ENCODE measurements around the gene APLF. TPM values are rescaled to one million over a fixed set of nuclear protein-coding genes. Genes with fewer than 3 reads are reported as not detected.

The APLF gene
- total RNA-seq, 1 donor from 2014 or later = 4.4 TPM

- Mint-ChIP-seq H3K27ac (ENCODE audit: unreplicated experiment) (no peak overlapping the region), H3K4me1 (ENCODE audit: low read depth, unreplicated experiment) (peaks cover 6% of the 10 kb centered on the region), H3K4me3 (ENCODE audit: unreplicated experiment) (no peak overlapping the region), H3K9me3 (ENCODE audit: unreplicated experiment) (no peaks in the 10 kb centered on the region), H3K36me3 (ENCODE audit: unreplicated experiment) (no peaks in the 10 kb centered on the region), H3K27me3 (ENCODE audit: unreplicated experiment) (no peaks in the 10 kb centered on the region)
- TF ChIP-seq CTCF (IDR thresholded peaks at IDR 0.05; ENCODE audit: partially characterized antibody, unreplicated experiment) = no peak
- DNase-seq = no peak
Observed at GRCh38 chr2:68472796-68473414, 5.5 kb downstream of the APLF start.

- TF ChIP-seq CTCF (IDR thresholded peaks at IDR 0.05; ENCODE audit: partially characterized antibody, unreplicated experiment) = no peak
- no peaks in the 10 kb centered on the region for H3K27me3 Mint-ChIP-seq (ENCODE audit: unreplicated experiment)
- H3K4me3 Mint-ChIP-seq (ENCODE audit: unreplicated experiment) = no peak overlapping the region
- H3K9me3 Mint-ChIP-seq (ENCODE audit: unreplicated experiment) = no peaks in the 10 kb centered on the region
- H3K4me1 Mint-ChIP-seq (ENCODE audit: low read depth, unreplicated experiment) = no peaks in the 10 kb centered on the region
- DNase-seq = no peak
- H3K36me3 Mint-ChIP-seq (ENCODE audit: unreplicated experiment) = no peaks in the 10 kb centered on the region
- H3K27ac Mint-ChIP-seq (ENCODE audit: unreplicated experiment) = no peak overlapping the region
Observed at GRCh38 chr2:68475110-68475509, 7.7 kb downstream of the APLF start.

- H3K9me3 Mint-ChIP-seq (ENCODE audit: unreplicated experiment) = no peaks in the 10 kb centered on the region
- no peak overlapping the region for H3K27ac Mint-ChIP-seq (ENCODE audit: unreplicated experiment)
- no peaks in the 10 kb centered on the region for H3K27me3 Mint-ChIP-seq (ENCODE audit: unreplicated experiment)
- H3K36me3 Mint-ChIP-seq (ENCODE audit: unreplicated experiment) = no peaks in the 10 kb centered on the region
- DNase-seq = no peak
- no peaks in the 10 kb centered on the region for H3K4me1 Mint-ChIP-seq (ENCODE audit: low read depth, unreplicated experiment)
- H3K4me3 Mint-ChIP-seq (ENCODE audit: unreplicated experiment) = no peak overlapping the region
- no peak for TF ChIP-seq CTCF (IDR thresholded peaks at IDR 0.05; ENCODE audit: partially characterized antibody, unreplicated experiment)
Observed at GRCh38 chr2:68475576-68475975, 8.2 kb downstream of the APLF start.

GRCh38 chr2:68476454-68476853 is 9.1 kb downstream of the APLF start:
- H3K9me3 Mint-ChIP-seq (ENCODE audit: unreplicated experiment) = no peaks in the 10 kb centered on the region
- H3K4me3 Mint-ChIP-seq (ENCODE audit: unreplicated experiment) = no peak overlapping the region
- no peak for TF ChIP-seq CTCF (IDR thresholded peaks at IDR 0.05; ENCODE audit: partially characterized antibody, unreplicated experiment)
- H3K36me3 Mint-ChIP-seq (ENCODE audit: unreplicated experiment) = no peaks in the 10 kb centered on the region
- no peaks in the 10 kb centered on the region for H3K4me1 Mint-ChIP-seq (ENCODE audit: low read depth, unreplicated experiment)
- DNase-seq = no peak
- H3K27ac Mint-ChIP-seq (ENCODE audit: unreplicated experiment) = no peak overlapping the region
- H3K27me3 Mint-ChIP-seq (ENCODE audit: unreplicated experiment) = no peaks in the 10 kb centered on the region

GRCh38 chr2:68478688-68479087 is 11.3 kb downstream of the APLF start:
- no peak for TF ChIP-seq CTCF (IDR thresholded peaks at IDR 0.05; ENCODE audit: partially characterized antibody, unreplicated experiment)
- no peaks in the 10 kb centered on the region for H3K9me3 Mint-ChIP-seq (ENCODE audit: unreplicated experiment)
- H3K36me3 Mint-ChIP-seq (ENCODE audit: unreplicated experiment) = no peaks in the 10 kb centered on the region
- no peak overlapping the region for H3K4me3 Mint-ChIP-seq (ENCODE audit: unreplicated experiment)
- no peaks in the 10 kb centered on the region for H3K27me3 Mint-ChIP-seq (ENCODE audit: unreplicated experiment)
- no peak for DNase-seq
- no peak overlapping the region for H3K27ac Mint-ChIP-seq (ENCODE audit: unreplicated experiment)
- H3K4me1 Mint-ChIP-seq (ENCODE audit: low read depth, unreplicated experiment) = no peaks in the 10 kb centered on the region
